Activated T-cell treated with anti-CD3 and anti-CD28 coated beads for 4 hours (primary cell): ENCODE measurements around the gene FOXP1.

ENCODE experiments used
- DNase-seq: peaks from one replicate; pipeline ENCODE4 v3.0.0-alpha.2; 2020

Gene FOXP1

DNA sequence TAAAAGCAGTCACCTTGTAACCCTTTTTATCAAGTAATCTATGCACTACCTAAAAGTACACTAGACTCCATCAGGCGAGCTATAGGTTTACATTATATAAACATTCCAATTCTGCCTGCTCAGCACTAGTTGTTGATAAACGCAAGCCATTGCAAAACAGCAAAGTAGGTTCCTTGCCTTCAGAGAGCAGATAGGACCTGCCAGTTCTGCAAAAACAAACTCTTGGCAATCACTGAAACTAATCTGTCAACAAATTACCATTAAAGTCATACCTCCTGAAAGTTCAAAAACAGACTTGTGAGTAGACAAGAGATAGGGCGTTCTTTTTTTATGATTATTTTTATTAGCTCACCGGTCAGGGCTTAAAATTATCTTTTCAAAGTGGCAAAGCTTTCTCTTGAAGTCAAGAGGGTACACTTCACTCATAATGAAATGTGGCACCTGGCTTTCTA, 392.5 kb downstream of the FOXP1 start:
- no peak for DNase-seq

DNA sequence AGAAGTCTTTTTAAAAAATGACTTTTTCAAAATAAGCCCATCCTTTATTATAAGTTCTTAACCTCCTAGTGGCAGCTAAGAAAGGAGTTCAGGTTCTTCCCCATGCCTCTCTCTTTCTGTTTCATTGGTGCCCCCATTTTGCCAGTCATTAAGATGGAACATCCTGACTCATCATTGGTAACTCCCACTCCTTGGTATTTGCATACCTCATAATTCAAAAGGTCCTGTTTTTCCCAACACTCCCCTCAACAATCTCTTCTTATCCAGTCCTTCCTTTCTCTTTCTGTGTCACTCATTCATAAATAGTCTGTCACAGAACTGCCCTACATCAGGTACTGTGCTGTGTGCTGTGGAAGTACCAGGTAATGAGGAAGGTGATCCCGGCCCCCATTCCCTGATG, 394.0 kb downstream of the FOXP1 start:
- no peak for DNase-seq

DNA sequence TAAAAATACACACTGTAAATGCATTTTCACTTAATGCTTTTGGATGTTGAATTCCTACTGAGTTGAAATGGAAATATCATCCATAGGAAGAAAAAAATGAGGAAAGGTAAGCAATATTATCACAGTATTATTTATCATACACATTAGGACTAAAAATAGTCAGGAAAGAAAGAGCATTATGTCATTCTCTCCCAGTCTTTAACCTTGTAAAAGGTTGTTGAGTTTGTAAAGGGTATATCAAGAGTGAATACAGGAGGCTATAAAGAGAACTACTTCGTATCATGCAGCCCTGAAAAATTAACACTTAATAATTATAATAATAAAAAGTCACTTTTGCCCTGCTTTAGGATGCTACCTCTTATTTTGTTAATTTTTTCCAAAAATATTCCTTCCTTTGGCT, 395.8 kb downstream of the FOXP1 start:
- no peak for DNase-seq

DNA sequence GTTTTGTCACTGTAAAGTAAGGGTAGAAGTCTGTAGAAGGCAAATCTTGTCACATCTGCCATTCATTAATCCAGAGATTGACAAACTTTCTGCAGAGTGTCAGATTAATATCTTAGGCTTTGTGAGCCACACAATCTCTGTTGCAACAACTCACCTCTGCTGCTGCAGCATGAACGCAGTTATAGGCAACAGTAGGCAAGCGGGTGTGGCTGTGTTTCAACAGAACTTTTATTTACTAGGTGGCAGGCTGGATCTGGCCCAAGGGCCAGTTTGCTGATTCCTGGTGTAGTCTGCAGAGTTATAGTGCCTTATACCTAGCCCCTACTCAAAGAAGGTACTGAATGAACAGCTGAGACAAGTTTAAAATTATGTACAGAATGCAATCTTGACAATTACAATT, 396.7 kb downstream of the FOXP1 start:
- DNase-seq, result no peak

DNA sequence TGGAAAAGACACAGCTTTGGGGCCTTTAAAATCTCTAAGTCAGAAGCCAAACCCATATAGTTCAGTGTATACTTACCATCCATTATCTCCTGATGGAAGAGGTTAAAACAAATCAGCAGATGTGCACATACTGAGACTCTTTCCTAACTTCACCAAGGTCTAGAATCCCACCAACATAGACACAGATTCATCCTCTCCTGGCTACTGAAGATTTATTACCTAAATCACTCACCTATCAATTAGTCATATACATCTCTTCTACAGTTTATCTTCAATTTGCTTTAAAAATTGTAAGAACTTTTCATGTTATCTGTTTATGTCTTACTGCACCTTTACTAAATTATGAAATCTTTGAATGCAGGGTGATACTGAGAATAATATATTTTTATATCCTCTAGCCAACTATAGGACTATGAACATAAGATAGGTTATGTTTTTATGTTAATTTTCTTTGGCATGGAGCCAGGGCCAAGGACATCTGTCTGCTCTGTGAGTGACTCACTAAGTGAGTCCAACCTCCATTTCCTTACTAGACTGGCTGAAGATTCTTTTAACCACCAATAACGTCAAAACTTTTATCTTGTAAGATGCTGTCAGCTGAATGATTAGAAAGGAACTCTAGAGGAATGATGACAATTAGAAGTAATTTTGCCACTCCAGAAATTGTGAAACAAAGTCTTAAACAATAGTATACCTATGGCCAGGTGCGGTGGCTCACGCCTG, 397.6 kb downstream of the FOXP1 start:
- DNase-seq, result peak; percentile 21

DNA sequence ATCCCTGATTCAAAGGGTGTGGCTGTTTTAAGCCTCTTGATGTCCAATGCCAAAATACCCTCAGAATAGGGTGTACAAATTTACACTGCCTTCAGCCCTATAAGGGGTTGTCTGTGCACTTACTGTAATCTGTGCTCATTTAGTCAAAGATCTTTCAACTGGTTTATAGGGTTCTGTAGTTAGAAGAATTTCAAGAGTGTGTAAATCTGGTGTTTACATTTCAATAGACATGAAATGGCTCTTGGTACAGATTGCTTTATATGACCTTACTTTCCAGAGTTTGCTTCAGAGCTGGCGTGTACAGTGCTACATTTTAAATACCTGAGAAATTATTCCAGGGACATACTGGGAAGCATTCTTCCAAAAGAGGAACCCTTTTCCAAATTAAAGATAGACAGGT, 399.3 kb downstream of the FOXP1 start:
- DNase-seq, result no peak

DNA sequence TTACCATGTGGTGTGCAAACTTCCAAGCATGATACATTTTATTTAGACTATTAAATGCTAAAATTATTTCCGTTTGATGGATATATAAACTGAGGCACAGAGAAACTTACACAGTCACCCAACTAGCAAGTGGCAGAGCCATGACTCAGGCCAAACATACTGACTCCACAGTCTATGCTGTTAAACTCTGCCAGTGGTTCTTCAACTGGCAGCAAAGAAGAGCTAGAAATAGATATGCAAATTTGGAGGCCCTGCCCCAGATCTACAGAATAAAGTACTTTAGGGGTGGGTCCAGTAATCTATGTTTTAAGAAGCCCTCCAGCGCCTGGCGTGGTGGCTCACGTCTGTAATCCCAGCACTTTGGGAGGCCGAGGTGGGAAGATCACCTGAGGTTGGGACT, 400.0 kb downstream of the FOXP1 start:
- DNase-seq, result no peak

DNA sequence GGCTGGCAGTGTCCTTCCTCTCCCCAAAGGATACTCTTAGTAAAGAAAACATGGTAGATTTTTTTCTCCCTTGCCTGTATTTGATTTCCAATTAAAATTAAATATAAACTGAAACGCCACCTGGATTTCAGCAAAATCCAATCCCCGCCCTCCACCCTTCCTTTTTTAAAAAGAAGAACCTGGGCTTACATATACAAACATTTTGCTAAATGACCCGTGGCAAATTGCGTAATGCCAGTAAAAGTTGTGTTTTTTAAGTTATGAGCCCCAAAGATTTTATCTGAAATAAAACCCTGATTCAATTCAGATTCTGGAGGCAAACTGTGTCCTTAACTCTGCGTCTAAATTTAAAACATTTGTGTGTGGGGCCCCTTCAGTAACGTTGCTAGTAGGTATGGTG, 403.0 kb downstream of the FOXP1 start:
- DNase-seq, result no peak

DNA sequence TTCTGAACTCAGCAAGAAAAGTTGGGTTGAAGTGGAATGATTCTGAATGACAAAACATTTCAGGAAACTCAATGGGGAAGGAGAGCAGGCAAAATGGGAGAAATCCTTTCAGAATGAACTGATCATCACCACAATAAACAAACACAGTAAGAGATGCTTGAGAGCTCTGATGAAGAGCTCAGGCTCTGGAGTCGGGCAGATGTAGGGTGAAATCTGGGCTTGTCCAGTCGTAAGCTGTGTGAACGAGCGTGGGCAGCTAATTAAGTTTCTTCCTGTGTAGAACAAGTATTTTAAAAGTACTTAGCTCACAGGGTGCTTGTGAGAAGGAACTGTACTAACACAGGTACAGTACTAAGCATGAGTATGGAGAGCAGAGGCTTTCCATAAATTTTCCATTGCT, 406.2 kb downstream of the FOXP1 start:
- no peak for DNase-seq

DNA sequence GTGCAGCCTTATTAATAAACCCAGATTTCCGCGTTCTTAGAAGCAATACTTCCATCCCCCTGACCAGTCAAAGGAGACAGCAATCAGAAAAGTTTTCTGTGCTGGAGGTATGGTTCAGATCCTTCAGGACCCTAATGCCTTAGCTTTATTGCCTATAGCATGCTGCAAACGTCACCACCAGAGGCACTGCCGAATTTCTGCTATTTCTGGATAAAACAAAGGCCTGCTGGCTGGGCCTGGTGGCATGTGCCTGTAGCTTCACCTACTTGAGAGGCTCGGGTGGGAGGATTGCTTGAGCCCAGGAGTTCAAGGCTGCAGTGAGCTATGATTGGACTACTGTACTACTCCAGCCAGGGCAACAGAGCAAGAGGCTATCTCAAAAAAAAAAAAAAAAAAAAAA, 407.2 kb downstream of the FOXP1 start:
- DNase-seq, result no peak

DNA sequence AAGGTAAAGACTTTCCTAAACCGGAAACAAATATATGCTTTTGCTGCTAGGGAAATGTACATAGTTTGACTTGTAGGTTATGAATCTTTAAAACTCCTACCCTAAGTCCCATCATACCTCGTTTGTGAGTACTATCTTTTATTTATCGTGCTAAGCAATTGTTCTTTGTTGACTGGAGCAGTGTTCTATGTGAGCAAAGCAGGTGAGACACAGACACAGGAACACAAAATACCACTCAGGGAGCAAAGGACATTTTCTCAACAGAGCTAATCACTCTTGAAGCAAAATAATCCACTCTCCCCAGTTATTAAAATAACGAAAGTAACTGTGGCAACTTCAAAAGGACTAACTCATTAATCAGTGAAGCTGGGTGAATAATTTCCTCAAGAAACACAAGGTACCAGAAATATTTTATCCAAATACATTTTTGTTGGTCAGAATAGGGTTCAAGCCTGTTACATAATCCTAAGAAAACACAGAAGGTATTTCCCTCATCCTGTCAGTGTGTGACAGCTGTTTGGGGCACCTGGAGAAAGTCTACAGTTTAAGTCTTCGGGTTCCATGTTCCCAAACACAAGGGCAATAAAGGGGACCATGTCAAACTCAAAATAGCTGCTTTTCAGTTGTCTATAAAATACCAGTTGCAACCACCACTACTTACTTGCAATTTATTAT, 407.7 kb downstream of the FOXP1 start:
- DNase-seq, result no peak

DNA sequence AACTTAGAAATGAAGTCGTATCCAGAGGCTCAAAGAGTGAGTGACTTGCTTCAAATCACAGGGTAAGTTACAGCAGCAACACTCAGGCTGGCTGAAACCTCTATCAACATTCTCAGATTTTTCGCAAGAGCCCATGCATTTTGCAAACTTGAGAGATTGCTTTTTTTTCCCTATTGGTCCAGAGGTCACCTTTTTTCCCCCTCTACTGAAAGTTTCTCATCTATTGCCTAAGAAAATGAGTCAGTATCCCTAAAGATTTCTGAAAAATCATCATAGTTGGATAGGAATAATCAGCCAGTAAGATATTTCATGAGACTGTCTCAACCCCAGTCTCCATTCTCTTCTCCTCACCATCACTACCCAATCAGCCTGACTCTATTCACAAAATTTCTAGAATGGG, 410.6 kb downstream of the FOXP1 start:
- no peak for DNase-seq

DNA sequence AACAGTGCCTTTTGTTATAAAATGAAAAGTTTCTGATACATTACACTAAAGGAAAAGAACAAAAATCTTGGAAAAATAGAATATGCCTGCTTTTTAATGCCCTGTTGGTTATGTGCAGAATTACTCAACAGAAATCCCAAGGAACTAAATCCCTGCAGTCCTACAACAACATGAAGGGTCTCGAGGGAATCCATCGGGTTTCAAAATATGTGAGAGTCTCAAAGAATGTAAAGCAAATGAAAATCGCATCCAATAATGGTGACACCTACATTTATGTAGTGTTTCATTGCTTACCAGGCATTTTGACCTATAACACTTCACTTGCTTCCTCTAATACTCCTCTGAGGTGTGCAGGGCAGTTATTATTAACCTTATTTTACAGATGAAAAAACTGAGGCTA, 411.3 kb downstream of the FOXP1 start:
- no peak for DNase-seq

DNA sequence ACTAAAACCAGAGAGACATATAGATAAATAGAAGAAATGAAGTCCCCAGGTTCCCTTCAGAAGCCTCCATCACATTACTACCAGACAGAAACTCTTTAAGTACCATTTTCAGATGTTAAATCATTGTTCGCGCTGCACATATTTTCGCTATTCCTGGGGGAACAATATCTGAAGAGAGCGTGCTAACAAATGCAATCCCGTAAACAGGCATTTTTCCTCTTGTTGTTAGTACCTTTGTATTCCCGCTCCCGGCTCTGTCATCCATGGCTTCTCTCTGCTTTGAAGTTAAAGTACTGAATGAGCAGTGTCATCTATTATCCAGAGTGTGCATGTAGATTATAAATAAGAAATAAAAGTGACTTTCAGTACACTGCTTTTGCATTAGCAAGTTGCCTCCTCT, 412.3 kb downstream of the FOXP1 start:
- DNase-seq, result no peak

DNA sequence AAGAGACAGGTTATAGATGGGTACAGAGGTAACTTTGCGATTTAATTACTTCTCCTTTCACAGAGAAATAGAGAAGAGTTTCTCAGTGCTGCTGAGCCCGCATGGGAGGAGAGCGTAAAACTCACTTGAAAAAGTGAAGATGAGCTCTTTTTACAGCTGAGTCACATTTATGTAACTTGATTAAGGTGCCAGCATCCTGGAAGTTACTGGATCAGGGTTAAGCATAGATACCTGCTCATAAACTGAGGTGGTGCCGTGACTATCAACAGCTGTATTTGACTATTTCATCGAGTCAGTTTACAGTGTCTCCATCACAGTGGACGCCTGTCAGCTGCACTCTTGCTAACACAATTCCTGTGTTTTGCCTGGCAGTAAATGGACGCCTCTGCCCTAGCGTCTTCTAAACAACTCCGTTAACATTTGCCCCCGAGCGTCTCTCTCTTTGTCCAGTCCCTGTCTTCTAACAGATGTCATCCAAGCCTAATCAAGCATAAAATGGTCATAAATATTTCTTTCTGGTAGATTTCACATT, 414.6 kb downstream of the FOXP1 start:
- no peak for DNase-seq

DNA sequence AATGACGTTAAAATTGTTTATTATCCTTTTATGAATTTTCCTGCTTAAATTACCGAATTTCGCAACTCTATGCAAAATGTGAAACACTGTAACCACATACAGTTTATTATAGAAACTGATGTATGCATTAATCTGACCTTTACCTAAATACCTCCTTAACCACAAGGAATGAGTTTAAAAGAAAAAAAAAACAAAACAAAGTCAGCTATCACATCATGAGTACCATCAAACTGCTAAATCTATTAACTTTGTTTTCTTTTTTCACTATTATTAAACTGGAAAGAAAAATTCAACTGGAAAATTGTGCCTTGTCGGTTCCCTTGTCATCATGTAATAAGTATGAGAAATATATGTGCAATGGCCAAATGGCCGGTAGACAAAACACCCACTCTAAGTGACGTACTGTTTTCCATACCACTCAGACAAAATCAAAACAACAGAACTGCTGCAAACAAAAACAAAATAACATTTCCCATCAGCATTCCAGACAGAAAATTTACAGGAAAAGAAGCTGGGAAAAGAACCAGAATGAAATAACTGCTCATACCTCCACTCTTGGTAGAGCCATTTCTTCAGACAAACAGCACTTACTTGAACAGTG, 415.3 kb downstream of the FOXP1 start:
- no peak for DNase-seq

DNA sequence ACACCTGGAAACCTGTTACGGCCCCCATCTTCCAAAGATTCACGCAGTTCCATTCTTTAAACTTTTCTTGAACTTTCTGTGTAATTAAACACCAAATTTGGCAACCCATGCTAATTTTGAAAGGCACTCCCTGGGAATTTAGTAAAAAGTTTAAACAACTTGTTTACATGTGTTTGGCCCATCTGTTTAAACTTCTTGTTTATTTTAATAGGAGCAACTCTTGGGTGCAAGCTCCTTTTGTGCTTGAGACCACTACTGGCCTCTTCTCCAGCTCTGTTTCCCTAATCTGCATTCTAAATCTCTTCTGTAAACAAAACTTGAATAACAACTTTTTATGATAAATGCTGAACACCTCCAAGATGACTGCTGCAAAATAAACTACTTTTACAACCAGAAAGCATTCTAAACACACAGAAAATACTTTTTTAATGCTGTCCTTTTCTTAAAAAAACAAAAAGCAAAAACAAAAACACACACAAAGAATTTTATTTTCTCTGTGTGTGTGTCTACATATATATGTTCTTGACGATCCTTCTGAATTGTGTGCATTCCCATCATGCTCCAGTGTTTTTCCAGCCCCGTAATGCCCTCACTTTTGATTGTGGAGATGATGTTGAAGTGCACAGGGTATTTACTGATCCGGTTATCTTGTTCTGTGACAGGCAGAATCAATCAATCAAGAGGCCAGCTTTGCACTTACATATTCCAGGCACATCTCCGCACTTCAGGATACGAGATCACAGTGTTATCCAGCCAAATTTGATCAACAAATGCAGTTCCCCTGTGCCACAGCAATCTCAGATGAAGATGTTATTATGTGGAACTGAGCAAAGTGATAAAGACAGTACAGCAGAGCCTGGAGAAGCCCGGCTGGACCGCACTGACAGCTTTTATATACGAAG, 416.9 kb downstream of the FOXP1 start:
- DNase-seq, result no peak

DNA sequence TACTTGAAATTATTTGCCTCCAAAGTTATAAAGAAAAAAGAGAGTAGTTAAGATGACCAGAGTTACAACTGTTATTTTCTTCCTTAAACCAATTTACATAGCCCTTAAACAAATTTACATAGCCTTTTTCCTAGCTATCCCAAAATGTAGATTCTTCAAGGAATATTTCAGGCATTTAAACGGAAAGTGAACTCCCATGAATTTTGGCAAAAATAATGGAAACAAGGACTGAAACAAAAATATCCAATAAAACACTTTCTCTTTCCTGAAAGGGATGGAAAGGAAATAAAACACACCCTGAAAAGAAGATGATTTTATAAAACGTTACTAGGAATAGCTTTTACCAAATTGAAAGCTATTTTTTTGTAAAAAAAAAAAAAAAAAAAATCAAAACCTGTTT, 418.6 kb downstream of the FOXP1 start:
- DNase-seq, result no peak

DNA sequence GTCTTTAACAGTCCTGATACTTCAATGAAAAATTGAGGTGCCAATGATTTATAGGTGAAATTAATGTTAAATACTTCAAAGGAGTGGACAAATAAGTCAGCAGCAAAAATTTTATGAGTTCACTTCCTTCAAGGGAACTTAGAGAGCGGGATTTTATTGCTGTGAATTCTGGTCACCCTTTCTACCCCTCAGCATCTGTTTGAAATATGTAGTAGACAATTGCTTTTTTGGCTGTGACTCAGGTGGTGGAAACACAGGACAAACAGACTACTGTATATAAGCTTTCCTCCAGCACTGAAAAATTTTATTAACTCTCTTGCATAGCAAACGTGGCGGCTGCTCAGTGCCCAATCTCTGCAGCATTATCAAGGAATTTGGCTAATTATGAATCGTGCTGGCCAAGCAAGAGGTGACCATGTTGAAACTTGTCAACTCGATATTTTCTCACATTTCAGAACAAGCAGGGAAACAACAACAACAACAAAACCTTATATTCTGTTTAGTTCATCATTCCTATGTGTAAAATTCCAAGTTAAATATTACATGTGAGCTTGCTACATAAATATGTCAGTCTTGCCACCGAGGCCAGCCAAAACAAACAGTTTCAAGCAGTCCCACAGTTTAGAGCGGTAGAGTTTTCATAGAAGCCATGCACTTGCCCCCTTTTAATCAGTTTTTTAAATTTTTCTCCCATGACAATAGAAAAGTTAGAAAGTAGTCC, 420.2 kb downstream of the FOXP1 start:
- no peak for DNase-seq

DNA sequence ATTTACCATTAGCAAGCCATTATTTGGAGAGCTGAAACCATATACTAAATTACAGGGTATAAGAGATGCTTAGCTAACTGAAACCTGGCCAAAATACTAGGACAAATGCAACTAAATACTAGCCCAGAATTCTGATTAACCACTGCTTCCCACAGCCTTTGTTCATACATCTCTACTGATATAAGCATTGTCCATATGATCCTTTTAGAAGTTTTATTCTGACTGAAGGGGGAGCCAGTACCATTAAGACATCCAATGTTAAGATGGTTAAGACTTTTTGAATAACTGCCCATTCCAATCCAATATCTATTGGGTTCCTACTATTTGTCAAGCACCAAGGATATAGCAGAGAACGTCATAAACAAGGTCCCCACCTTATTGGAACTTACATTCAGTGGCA, 421.3 kb downstream of the FOXP1 start:
- DNase-seq, result no peak

DNA sequence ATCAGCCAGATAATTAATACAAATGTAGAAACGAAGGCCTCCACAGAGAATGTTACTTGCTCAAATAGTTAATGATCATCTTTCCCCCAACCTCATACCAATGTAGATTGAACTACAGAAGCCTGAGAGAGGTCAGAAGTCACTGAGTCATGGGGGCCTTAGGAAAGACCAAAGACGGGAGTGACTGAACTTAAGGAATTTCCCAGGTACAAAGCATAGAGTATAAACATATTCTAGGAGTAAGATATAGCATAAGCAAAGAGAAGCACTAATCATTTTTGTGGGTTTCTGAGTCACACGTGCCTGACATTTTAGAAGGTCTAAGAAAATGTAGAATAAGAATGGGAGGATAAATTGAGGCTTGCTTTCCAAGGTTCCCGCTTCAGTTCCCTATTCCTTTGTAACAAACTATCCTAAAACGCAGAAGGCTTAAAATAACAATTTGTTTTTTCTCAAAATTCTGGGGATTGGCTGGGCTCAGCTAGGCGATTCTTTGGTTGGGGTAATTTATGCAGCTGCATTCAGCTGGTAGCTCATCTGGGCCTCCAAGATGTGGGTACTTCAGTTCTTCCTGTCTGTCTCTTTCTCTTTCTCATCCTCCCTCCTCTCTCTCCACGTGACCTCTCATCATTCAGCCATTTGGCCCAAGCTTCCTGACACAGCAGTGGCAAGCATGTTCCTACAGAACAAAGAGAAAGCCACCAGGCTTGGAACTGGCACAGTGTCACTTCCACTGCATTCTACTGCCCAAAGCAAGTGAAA, 422.6 kb downstream of the FOXP1 start:
- no peak for DNase-seq
